ENCODE data around the gene DYNLT3.

DNA sequence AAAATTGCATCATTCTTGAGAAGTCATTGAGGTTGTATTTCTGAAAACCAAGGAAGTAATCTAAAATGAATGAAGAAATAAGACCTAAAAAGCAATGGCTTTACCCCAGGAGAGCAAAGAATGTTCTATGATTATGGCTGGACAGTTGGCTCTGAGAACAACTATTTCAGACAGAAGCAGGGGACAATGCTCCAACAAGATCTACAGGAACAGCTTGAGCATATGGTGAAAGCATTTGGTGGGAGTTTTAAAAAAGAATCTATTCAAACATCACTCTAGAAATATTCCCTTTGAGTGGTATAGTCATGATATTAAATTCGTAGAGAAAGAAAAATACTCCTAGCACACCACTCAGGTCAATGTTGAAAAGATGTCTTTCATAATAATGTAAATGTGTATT lies 26.7 kb downstream of the DYNLT3 start:
- TF ChIP-seq POLR2AphosphoS5 (IDR thresholded peaks at IDR 0.05; ENCODE audit: low read depth, low read length) = no peak
- TF ChIP-seq POLR2A (IDR thresholded peaks at IDR 0.05; ENCODE audit: low read depth, low read length) = no peak
- no peak for TF ChIP-seq TAF1 (IDR thresholded peaks at IDR 0.05; ENCODE audit: borderline replicate concordance, low read depth, low read length)

All from GM12892 (cell line).